Kidney glomerular epithelial cell (primary cell): ENCODE measurements around the gene NXN.
"Not testable (repeated sequence)": the region's sequence is repeated elsewhere in the genome, so short reads cannot be mapped to it uniquely, and the experiment has no call there.

Experiments
- DNase-seq: peaks from one replicate; lab custom pipeline; 2025; lab: John Stamatoyannopoulos, UW

Gene NXN

DNA sequence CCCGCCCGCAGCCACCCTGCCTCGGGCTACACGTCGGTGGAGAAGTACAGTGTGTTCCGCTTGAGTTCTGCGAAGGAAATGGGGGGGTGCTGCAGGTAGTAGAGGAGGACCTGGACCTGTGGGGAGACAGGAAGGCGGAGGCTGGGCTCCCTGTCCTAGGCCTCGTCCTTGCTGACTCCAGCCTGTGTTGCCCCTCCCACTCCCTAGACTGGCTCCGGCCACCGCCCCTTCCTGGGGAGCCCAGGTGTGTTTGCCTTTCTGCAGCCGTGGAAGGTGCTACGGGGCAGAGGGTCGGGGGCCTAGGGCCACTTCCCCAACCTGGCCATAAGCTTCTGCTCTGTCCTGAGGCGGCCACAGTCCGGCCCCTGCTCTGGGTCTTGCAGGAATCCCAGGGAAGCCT, 26.5 kb upstream of the NXN start:
- no peak for DNase-seq

DNA sequence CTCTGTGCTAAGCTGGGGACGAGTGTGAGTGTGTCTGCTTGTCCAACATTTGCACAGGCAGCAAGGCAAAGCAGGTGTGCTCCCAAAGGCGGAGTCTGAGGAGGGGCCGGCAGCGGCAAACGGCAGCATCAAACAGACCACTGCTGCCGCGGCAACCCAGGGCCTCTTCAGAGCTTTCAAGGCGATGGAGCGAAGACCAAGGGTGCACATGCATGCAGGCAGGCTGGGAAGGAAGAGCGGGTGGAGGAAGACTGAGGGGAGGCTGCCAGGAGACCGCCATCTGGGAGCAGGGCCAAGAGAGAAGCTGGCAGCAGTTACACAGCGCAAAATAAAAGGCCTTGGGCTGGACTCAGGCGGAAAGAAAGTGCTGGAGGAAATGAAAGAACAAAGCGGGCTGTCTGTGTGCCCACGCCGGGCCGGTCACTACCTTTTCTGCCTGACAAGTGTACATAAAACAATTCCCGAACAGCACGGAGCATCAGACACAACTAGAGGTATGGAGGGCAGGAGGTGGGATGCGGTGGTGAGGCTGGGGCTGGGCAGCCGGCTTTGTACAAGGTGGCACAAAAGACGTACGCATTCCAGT, 25.9 kb upstream of the NXN start:
- DNase-seq = peak; percentile 57

DNA sequence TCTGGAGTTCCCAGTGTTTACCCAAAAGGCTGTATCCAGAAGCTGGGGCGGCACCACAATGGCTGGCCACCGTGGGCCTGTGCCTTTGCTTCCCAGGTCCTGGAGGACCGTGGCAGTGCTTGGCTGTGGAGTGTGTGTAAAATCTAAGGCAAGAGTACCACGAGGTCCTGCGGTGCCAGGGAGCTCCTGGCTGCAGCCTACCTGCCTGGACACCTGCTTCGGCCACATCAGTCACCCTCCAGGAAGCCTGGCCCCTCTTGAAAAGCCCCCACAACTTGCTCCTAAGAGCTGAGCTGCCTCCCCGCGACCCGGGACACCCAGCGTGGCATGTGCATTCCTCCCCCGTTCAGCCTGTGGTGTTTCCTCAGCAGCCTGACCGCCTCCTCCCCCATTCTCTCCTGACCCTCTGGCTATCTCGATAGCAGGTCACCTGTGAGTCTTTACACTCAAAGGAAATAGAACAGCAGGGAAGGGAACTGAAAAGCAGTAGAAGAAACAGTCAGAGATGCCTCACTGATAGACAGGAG, 25.3 kb upstream of the NXN start:
- no peak for DNase-seq

DNA sequence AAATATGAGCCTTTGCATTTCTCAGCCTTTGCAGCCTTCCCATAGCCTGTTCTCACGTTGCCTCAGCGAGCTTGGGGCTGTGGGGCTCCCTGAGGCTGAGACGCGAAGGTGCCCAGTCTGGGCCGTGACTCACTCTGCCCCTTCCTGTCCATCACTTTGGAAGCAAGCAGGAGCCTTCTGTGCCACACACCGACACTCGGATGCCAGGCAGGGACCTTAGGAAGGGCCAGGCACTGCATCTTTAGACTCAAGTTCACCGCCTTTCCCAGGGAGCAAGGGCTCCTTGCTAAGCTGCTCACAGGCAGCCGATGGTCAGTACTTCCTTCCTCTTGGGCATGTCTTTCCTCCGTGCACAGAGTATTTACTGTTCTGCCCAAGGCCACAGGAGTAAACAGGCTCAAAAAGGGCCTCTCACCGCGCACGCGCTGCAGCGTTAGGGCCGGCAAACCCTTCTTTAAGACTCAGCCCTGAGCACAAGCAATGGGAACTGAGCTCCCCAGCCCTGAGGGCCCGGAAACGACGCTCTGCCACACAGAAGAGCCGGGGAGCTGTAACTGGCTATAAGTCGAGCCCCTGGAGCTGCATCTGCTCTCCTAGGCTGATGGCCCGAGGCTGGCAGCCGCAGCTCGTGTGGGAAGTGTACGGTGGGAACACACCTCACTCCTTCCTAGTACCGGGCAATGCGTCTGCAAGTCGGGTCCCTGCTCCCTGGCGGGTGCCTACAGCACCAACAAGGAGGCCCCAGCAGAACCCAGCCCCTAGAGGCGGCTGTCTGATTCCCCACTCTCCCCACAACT, 24.6 kb upstream of the NXN start:
- no peak for DNase-seq

DNA sequence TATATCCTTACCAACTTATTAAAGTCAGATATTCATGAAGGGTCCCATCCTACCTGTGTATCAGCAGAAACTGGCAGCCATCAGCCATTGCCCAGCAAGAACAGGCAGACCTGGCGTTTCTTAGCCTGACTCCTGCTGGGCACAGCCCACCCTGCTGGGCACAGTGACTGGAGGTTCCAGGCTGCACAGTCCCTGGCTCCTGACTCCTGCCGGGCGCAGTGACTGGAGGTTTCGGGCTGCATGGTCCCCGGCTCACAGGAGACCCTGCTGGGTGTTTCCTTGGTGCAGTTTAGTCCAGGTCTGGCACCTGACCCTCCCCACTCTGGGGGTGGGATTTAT, 24.0 kb upstream of the NXN start:
- no peak for DNase-seq

DNA sequence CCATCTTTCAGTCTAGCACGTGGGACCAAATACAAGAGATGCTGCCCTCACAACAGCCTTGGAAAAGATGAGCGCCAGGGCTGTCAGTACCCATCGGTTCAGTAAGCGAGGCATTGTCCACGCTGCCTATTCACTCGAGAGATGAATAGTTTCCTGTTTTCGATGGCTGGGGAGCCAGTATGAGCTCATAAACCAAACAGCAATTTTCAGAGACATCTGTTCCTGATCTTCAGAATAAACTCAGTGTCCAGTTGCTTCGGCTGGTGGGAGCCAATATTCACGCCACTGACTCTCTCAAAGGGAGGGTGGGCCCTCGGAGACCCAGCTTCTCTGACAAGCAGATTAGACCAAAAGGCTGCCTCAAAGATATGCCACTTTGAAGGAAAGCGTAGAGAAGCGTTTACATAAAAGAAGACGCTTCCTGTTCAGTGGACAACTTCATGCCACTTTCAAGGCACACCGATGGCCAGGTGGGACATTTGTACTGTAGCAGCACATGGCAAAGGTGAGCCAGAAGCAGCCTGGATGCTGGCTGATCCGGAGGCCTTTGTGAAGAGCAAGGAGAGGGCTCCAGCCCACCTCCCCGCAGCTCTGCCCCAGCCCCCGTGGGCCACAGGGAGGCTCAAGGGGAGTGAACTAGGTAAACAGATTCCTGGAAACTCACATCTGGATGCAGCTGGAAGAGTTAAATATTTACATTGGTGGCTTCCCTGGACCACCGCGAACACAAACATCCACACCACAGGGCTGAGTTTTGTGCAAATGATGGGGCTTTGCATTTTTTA, 23.4 kb upstream of the NXN start:
- peak; percentile 18 for DNase-seq

DNA sequence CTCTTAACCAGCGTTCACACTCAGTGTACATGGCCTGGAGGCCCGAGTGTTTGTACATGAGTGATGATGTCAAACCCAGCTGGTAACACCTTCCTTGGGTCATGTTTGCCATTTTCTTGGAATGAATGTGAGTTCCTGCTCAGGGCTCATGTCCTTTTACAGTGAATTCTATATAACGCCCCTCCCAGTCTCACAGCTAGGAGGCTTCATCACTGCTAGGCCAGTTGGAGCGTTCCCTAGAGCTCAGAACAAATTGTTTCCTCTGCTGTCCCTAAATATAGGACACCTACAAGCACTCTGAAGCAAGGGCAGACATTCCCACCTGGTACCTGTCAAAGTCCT, 22.8 kb upstream of the NXN start:
- DNase-seq = no peak

DNA sequence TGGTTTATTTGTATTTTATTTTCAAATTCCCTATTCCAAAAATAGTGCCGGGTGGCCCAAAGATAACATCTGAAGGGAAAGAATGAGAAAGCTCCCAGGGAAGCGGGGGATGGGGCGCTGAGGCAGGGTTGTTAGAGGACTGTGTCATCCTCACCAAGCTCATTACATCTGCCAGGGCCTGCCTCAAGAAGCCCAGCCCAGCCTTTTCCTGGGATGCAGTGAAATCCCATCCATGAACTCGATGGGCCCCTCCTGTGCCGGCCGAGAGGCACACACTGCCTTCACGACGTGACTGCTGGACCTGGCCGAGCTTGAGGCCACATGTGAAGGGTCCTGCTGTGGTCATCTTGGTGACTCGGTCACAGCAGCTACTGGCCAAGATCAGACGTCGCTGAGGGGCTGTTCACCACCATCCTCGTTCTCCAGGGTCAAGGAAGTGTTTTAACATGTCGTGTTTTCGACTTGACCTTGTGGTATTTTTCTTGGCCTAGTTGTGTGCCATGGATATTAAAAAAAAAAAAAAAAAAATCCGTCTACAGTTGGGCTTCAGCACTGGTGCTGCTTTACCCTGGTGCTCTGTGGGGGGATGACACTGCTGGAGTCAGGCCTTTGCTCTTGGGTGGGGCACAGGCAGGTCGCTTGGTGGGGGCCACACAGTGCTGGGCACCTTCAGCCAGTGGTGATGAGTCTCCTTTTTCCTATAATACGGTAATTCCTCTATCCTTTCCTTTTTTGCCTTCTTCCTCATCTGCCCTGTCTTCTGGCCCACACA, 22.2 kb upstream of the NXN start:
- no peak for DNase-seq

DNA sequence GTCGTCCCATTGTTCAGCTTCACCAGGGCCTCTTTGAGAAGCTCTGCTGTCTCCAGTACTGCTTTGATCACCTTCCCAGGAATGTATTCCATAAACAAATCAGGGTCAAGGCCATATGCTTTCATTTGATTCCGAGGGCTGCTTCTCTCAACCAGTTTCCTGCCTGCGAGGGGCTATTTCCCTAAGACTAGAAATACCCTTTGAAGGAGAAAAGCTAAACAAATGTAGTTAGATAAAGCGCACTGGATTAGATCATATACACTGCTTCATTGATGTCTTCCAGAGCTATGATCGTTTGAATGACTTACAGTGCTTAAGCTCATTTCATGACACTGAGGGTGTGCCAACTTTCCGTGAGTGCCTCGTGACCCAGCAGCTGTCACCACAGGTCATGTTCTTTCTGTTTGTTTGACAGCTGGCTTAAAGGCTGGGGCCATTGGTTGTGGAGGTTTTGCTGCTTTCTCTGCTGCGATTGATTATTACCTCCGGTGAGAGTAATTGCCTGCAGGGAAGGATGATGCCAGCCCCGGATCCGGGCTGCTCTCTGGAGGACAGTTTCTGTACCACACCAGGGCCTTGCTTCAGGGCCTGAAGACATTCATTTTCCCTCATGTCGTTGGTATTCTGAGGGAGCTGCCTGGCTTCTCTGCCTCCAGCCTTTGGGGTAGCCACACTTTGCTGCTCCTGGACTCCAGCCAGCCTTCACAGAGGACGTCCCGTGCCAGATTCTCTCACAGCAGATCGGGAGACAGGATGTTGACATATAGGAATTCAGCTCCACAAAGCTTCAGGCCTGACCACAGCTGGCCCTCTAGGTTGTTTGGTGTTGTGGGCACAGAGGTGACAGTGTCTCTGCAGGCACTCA, 21.3 kb upstream of the NXN start:
- DNase-seq = peak; percentile 24

DNA sequence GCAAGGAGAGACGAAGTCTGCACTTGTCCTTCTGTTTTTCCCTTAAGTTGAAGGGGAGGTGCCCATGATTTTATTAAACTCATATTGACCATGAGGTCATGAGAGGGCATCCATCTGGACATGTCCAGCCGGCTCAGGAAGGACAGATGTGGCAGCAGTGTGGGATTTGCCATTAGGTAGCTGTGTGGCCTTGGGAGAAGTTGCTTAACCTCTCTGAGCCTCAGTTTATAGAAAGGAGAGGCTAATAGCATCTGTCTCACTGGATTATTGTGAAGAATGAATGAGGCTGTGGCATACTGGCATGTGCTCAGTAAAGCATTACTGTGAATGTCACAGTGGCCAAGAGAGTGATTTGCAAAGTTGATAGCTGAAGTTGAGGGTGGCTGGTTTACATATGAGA, 18.5 kb upstream of the NXN start:
- DNase-seq = no peak

DNA sequence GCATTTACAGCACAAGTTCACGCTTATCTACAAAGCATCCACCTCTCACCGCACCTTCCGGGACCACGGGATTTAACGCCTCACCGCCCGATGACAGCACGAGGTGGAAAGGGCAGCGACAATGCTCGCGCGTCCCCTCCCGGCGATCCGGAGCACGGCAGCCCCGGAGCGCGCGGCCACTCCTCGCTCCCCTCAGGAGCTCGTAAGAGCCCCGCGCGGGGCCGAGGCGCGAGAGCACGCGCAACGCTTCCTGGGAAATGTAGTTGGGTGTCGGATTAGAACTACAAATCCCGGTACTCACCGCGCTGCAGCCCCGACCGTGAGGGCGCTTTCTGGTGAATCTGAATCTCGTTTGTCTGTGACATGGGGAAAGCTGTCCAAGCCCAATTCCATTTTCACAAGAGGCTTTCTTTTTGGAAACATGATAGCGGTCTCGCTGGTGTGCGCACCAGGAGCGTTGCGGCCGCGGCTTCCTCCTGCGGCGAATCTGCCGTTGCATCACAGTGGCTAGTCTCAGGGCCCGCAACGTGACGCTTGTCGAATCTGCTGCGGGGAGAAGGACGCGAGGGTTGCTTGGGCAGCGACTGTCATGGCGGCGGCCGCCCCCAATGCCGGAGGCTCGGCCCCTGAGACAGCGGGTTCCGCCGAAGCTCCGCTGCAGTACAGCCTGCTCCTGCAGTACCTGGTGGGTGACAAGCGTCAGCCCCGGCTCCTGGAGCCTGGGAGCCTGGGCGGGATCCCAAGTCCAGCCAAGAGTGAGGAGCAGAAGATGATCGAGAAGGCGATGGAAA, 17.2 kb upstream of the NXN start, which contains the start of gene TIMM22:
Gene TIMM22 (plus strand): TSS at position 576 of the 791 bp plus-strand sequence. CDS start 14 bp downstream, at position 590.
- peak; percentile 94 for DNase-seq

DNA sequence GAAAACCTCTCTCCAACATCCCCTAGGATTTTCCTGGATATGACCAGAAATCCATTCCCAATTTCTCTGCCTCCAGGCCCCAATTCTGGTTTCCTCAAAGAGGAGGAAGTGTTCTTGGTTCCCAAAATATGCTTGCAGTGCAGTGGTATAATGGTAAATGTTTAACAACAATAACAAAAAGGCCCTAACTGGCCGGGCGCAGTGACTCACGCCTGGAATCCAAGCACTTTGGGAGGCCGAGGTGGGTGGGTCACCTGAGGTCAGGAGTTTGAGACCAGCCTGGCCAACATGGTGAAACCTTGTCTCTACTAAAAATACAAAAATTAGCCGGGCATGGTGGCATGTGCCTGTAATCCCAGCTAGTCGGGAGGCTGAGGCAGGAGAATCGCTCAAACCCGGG, 15.7 kb upstream of the NXN start:
- DNase-seq = not testable (repeated sequence)

DNA sequence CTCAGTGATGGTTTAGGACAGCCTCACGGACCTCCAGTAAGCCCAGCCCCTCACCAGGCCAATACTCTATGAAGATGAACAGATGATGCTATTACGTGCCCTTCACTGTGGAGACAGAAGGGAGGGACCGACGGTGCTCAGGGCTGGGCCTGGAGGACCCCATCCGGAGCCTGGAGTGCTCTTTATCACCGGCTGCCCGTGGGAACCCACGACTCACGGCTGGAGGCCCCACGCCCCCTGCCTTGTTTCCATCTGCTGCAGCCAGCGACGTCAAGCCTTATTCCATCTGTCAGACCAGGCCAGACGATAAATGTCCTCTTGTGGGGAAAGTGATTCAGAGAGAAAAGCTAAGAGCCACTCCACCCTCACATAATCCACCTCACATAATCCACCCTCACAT, 13.4 kb upstream of the NXN start:
- no peak for DNase-seq

DNA sequence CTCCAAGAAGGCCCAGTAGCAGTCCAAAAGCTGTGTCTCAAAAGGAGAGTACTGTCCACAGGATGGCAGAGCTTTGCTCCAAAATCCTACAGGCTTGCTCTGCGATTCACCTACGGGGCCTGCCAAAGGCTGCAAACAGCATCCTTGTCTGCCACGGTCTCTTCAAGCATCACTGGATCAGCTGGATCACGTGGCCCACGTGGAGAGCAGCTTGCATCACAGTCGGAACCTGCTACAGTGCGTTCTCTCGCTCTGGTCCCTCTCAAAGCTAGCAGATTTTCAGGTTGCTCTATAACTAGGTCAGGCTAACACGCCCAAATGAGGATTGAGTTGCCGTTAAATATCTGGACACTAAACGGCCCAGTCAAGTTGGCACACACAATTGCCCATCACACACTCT, 9.0 kb upstream of the NXN start:
- no peak for DNase-seq

DNA sequence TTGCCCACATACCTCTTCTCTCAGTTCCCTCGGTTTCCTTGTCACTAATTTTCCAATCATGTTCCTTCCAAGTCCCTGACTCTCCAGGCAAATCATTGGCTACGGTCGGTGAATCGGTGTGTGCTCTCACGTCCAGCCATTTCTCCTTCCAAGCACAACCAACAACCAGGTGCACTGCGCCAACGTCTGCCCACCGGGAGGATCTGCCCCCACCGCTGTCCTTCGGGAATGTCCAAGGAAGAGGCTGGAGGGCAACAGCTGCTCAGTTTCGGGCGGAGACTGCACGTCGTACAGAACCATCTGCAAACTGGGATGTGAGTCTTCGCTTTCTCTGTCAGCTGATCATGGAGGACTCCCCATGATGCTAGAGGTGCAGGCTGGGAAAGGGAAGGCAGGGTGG, 8.4 kb upstream of the NXN start:
- DNase-seq = no peak

DNA sequence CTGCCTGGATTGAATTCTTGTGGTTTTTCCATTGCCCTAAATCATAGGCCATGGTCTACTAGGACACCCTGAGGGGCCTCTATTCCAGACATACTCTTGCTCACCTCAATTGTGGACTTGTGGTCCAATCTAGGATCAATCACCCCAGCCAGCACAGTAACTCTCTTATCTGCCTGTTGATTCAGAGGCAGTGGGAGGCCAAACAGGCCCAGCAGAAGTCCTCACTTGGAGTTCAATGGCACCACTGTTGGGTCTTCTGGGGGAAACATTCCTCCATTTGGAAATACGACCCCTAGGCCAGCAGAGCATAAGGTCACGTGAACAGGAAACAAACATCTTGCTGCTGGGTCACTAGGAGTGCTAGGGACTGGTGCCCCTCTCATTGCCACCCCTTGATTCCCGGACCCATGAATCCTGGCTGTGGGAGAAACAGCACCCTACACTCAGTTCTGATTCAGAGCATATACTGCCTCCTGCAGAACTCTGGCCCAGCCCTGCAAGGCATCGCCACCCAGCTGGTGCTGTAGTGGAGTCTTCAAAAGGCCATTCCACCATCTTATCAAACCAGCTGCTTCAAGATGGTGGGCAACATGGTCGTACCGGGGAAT, 6.8 kb upstream of the NXN start:
- DNase-seq = no peak

DNA sequence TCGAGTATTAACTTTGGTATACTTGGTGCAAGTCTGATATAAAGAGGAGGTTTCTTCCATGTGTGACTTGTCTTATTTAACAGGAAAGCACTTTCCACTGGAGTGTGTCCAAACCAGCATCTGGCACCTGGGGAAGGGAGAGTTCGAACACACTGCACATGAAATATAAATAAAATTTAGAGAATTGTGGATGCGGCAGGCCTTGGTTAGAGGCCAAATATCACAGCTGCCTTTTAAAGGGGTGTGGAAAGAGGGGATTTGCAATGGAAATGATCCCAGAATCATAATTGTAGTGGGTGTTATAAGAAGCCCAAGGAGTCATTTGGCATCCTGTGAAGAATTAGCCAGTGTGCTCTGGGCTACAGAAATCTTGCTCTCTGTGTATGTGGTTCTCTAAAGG, 4.3 kb upstream of the NXN start:
- DNase-seq = no peak

DNA sequence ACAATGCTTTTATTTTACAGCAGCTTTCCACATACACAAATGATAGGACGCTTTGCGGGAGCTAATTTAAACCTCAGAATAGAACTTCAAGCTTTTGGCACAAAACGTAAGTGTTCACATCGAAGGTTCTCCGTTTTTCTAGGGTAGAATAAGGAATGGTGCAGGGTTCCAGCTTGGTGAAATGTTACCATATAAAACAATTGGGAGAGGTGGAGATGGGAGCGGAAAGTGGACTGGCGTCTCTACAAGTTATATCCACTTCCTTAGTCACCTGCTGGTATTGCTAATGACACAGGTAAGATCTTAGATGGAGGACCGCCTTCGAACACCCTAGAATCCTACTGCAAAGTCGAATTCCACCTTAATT, 1.7 kb upstream of the NXN start:
- no peak for DNase-seq

DNA sequence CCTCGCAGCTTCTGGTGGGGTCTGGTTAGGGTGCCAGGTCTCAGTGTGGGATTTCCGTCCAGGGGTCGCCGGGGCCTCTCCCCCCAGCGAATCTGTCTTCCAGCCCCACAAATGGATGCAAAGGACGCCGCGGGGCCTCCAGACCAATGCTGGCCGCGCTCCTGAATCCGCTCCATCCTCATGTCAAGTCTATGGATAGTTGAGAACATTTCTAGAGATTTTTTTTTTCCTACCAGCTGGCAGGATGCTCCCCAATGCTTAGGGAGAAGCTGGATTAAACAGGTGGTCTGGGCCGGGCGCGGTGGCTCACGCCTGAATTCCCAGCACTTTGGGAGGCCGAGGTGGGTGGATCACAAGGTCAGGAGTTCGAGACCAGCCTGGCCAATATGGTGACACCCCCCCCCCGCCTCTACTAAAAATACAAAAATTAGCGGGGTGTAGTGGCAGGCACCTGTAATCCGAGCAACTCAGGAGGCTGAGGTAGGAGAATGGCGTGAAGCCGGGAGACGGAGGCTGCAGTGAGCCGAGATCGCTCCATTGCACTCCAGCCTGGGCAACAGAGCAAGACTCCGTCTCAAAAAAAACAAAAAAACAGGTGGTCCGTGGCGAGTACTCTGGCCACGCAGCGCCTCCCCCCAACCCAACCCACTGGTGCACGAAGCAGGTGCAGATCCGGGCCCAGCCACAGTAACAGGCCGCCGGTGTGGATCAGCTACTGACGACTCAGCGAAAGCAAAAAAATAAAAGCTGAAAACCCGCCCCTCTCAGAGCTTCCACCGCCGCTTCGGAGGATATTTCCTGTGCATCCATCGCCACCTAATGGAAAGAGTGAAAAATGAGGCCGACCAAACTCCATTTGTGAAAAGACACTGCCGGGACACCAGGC, 1.1 kb upstream of the NXN start:
- DNase-seq = peak; percentile 90
